IMR-90 (cell line): ENCODE results near the gene LRRC2.

Experiments
- BHLHE40 ChIP-seq: fragments of 150-350 bp; IDR thresholded peaks from 2 replicates; pipeline ENCODE4 v1.6.1; 2016; ENCODE audit warnings: mild to moderate bottlenecking, low read depth, low read length
- CTCF ChIP-seq: conservative IDR thresholded peaks from 2 replicates; pipeline ENCODE4 v1.5.1; 2012; ENCODE audit warnings: mild to moderate bottlenecking, low read depth, low read length, improper control_type of control experiment
- MAZ ChIP-seq: IDR thresholded peaks from 2 replicates; pipeline ENCODE4 v1.6.1; 2012; ENCODE audit warnings: low read depth, mild to moderate bottlenecking, low read length, improper control_type of control experiment, moderate library complexity, borderline replicate concordance
- MXI1 ChIP-seq: IDR thresholded peaks from 2 replicates; pipeline ENCODE4 v1.6.1; 2012; ENCODE audit warnings: low read depth, mild to moderate bottlenecking, low read length, moderate library complexity, borderline replicate concordance
- NFE2L2 ChIP-seq: fragments of 150-350 bp; IDR thresholded peaks from 2 replicates; pipeline ENCODE4 v1.6.1; 2016; ENCODE audit warnings: low read depth, mild to moderate bottlenecking, low read length
- POLR2A ChIP-seq: IDR thresholded peaks from 2 replicates; pipeline ENCODE4 v1.6.1; 2012; ENCODE audit warnings: mild to moderate bottlenecking, low read depth, low read length
- RAD21 ChIP-seq: IDR thresholded peaks from 2 replicates; pipeline ENCODE4 v1.6.1; 2012; ENCODE audit warnings: low read length, improper control_type of control experiment
- RCOR1 ChIP-seq: IDR thresholded peaks from 2 replicates; pipeline ENCODE4 v1.6.1; 2012; ENCODE audit warnings: mild to moderate bottlenecking, low read length, improper control_type of control experiment; ENCODE audit not compliant: insufficient replicate concordance
- SMC3 ChIP-seq: fragments of 150-350 bp; IDR thresholded peaks from 2 replicates; pipeline ENCODE4 v1.6.1; 2016; ENCODE audit warnings: low read depth, mild to moderate bottlenecking, antibody characterized with exemption, low read length, moderate library complexity

- TF ChIP-seq CTCF (no peak), MAZ (no peak), POLR2A (no peak), RCOR1 (no peak), BHLHE40 (no peak), SMC3 (no peak), RAD21 (no peak), MXI1 (no peak), NFE2L2 (no peak)
These were observed 97.1 kb downstream of the LRRC2 start for GRCh38 chr3:46468753-46469600.
